ENCODE results near the gene IBTK. TPM values are rescaled to one million over a fixed set of nuclear protein-coding genes. Genes with fewer than 3 reads are reported as not detected.
"Not testable (repeated sequence)": the region's sequence is repeated elsewhere in the genome, so short reads cannot be mapped to it uniquely, and the experiment has no call there.

Gene IBTK
- total RNA-seq, 4 donors from 2014 or later: 26.2 to 38.6 (median 27.2) TPM

DNA sequence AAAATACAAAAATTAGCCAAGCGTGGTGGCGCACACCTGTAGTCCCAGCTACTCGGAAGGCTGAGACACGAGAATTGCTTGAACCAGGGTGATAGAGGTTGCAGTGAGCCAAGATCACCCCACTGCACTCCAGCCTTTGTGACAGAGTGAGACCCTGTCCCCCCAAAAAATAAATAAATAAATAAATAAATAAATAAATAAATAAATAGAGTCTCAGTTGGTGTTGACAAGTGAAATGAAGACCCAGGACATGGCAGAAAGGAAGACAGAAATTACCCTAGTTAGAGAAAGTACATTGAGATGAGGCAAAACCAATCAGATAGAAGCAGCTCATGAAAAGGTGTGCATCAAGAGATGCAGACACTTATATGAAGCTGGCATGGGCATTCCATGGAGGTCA, 105.0 kb downstream of the IBTK start:
- H3K27ac ChIP-seq (replicated peaks in 1 of 4): no peak overlapping the region
- intact Hi-C loops (cut with DNase I): no loop called here
- peaks cover 13 to 23% (median 17%) of the 10 kb centered on the region in 4 donors for H3K4me1 ChIP-seq
- TF ChIP-seq, protein P1, sequence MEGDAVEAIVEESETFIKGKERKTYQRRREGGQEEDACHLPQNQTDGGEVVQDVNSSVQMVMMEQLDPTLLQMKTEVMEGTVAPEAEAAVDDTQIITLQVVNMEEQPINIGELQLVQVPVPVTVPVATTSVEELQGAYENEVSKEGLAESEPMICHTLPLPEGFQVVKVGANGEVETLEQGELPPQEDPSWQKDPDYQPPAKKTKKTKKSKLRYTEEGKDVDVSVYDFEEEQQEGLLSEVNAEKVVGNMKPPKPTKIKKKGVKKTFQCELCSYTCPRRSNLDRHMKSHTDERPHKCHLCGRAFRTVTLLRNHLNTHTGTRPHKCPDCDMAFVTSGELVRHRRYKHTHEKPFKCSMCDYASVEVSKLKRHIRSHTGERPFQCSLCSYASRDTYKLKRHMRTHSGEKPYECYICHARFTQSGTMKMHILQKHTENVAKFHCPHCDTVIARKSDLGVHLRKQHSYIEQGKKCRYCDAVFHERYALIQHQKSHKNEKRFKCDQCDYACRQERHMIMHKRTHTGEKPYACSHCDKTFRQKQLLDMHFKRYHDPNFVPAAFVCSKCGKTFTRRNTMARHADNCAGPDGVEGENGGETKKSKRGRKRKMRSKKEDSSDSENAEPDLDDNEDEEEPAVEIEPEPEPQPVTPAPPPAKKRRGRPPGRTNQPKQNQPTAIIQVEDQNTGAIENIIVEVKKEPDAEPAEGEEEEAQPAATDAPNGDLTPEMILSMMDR (IDR thresholded peaks at IDR 0.05): no peak
- TF ChIP-seq POLR2AphosphoS5 (IDR thresholded peaks at IDR 0.05) (no peak), EP300 (IDR thresholded peaks at IDR 0.05) (no peak), POLR2A (IDR thresholded peaks at IDR 0.05; ENCODE audit: low read depth) (no peak)
- H3K4me3 ChIP-seq: no peak overlapping the region
- WGBS: 97% methylated on average over 4 of the region's 4 CpGs
- DNase-seq (ENCODE audit: extremely low spot score): no peak
- H3K36me3 ChIP-seq: no peaks in the 10 kb centered on the region
- no peaks in the 10 kb centered on the region for H3K27me3 ChIP-seq
- no peaks in the 10 kb centered on the region for H3K9me3 ChIP-seq

DNA sequence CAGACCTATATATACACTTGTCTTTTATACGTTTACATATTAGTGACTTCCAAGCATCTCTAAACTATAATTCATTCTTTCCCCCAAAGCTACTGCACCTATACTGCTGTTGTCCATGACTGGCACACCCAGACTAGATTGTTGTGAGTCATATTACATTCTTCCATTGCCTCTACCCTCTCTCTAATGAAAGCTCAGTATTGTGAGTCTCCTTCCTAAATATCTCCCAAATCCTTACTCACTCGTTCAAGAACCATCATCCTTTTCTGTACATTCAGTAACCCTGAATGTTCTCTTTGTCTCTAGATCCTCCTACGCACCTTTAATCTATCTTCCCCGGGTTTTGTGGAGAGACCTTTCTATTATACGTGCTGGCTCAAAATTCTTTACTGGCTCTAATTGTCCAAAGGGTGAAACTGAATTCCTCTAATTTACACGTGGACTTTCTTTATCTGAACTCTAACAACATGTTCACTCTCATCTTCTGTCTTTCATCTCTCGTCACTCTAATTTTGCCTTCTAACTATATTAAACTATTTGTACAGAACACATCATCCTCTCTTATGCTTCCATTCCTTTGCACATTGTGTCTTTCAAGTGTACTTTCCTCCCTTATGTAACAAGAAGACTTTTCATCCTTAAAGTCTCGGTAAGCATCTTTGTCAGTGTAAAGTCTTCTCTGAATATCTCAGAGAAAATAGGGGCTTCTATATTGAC, 109.3 kb downstream of the IBTK start:
- WGBS: 73% methylated on average over 8 of the region's 8 CpGs
- intact Hi-C loops (cut with DNase I): no loop called here

DNA sequence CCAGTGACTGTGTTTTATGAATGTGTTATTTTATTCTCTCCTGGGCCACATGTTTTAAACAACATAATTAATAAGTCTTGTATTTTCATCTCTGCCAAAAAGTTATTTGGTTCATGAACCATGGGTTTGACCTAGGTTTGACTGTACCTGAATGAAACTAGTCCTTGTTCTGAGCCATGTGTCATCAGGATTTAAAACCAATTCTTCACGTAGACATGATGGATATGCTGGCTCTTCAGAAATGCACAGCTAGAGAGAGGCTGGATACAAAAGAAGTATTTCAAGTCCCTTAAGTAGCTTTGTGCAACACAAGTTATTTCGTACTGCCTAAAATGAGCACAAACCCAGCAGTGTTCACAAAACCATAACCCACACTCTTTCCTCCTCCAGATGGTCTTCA, 116.1 kb downstream of the IBTK start:
- Histone ChIP-seq H3K4me1 (peaks cover 0 to 12% (median 4%) of the 10 kb centered on the region in 4 donors), H3K36me3 (no peaks in the 10 kb centered on the region), H3K9me3 (no peaks in the 10 kb centered on the region), H3K27me3 (no peaks in the 10 kb centered on the region), H3K4me3 (no peak overlapping the region), H3K27ac (replicated peaks in 1 of 4) (no peak overlapping the region)
- intact Hi-C loops (cut with DNase I): no loop called here
- DNase-seq (ENCODE audit: extremely low spot score): no peak
- 58% methylated on average over 2 of the region's 2 CpGs for WGBS
- TF ChIP-seq POLR2AphosphoS5 (IDR thresholded peaks at IDR 0.05) (no peak), POLR2A (IDR thresholded peaks at IDR 0.05; ENCODE audit: low read depth) (no peak), EP300 (IDR thresholded peaks at IDR 0.05) (no peak)
- TF ChIP-seq, protein P1 (IDR thresholded peaks at IDR 0.05): no peak

More for the DNA sequence above, 109.3 kb downstream of the IBTK start:
- Histone ChIP-seq H3K27me3 (no peaks in the 10 kb centered on the region), H3K27ac (replicated peaks in 1 of 4) (no peak overlapping the region), H3K4me3 (no peak overlapping the region), H3K9me3 (no peaks in the 10 kb centered on the region), H3K4me1 (peaks cover 0 to under 1% (median 0%) of the 10 kb centered on the region in 4 donors), H3K36me3 (no peaks in the 10 kb centered on the region)
- DNase-seq (ENCODE audit: extremely low spot score): no peak
- TF ChIP-seq POLR2A (IDR thresholded peaks at IDR 0.05; ENCODE audit: low read depth) (no peak), POLR2AphosphoS5 (IDR thresholded peaks at IDR 0.05) (no peak), EP300 (IDR thresholded peaks at IDR 0.05) (no peak)
- TF ChIP-seq, protein P1 (IDR thresholded peaks at IDR 0.05): no peak

DNA sequence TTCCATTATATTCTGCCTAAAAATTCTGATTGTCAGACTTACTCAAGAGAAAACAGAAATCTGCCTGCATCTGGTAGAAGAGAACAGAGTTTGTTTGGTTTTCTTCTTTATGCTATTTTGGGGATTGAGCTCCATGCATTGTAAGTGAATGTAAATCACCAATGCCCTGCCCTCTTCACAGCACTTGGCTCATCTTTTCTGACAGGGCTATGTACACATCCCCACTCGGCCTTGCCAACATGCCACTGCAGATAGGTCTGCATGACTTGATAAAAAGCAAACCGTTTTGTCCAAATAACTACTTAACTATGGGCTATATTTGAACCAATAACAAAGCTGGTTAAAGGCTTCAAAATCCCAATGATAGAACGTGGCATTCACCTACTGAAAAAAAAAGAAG, 117.7 kb downstream of the IBTK start:
- intact Hi-C loops (cut with DNase I): no loop called here
- H3K4me3 ChIP-seq: no peak overlapping the region
- H3K4me1 ChIP-seq: peaks cover 0 to 12% (median 4%) of the 10 kb centered on the region in 4 donors
- TF ChIP-seq EP300 (IDR thresholded peaks at IDR 0.05): no peak
- no peak for TF ChIP-seq POLR2A (IDR thresholded peaks at IDR 0.05; ENCODE audit: low read depth)
- TF ChIP-seq, protein P1 (IDR thresholded peaks at IDR 0.05): no peak
- no peak for TF ChIP-seq POLR2AphosphoS5 (IDR thresholded peaks at IDR 0.05)
- no peaks in the 10 kb centered on the region for H3K36me3 ChIP-seq
- no peaks in the 10 kb centered on the region for H3K9me3 ChIP-seq
- no peaks in the 10 kb centered on the region for H3K27me3 ChIP-seq
- H3K27ac ChIP-seq (replicated peaks in 1 of 4): no peak overlapping the region
- 37% methylated on average over 3 of the region's 3 CpGs for WGBS
- no peak for DNase-seq (ENCODE audit: extremely low spot score)

DNA sequence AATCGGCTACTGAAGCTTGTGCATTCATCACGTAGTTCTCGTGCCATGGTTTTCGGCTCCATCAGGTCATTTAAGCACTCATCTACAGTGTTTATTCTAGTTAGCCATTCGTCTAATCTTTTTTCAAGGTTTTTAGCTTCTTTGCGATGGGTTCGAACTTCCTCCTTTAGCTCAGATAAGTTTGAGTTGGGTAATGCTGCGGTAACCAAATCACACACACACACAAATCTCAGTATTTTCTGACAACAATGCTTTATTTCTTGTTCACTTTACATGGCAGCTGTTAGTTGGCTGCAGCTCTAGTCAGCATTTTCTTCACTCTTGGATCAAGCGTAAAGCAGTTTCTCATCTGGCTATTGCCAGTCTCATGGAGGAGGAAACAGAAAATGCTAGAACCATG, 118.6 kb downstream of the IBTK start:
- 92% methylated on average over 9 of the region's 9 CpGs for WGBS
- H3K36me3 ChIP-seq; DNase-seq (ENCODE audit: extremely low spot score); H3K4me3 ChIP-seq; H3K9me3 ChIP-seq; intact Hi-C loops (cut with DNase I); H3K27ac ChIP-seq (replicated peaks in 1 of 4); H3K27me3 ChIP-seq: not testable (repeated sequence)
- H3K4me1 ChIP-seq: peaks cover 0 to 12% (median 4%) of the 10 kb centered on the region in 4 donors

Measured in esophagus muscularis mucosa (tissue), 4 donors.